ENCODE data around the gene GCM1. TPM values are rescaled to one million over a fixed set of nuclear protein-coding genes. Genes with fewer than 3 reads are reported as not detected.

Gene GCM1
- total and polyA plus RNA-seq, 8 donors: 0.05 TPM; not detected in 7

DNA sequence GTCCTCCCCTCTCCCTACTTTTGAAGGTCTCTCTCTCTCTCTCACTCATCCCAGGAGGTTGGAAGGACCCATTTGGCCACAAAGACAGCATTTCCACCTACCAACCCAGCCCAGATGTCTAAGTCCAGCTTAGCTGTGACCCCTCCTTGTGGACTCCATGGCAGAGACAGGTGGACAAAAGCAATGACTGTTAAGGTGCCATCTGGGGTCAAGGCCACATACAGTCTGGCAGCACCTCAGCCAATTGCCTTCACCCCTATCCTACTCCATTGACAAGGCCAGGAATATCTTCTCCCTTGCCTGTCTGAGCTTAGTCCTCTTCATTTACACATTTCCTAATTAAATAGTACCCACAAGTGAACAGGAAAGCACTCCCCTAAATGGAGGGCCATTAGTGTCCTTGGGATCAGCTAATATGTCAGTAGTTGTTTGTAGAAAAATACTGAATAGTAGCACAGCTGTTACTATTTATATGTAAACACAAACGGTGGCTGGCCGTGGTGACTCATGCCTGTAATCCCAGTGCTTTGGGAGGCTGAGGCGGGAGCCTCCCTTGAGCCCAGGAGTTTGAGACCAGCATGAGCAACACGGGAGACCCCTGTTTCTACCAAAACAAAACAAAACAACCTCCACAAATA is 28.8 kb downstream of the GCM1 start:
- Histone ChIP-seq H3K36me3 (no peaks in the 10 kb centered on the region), H3K27ac (no peak overlapping the region), H3K9me3 (no peaks in the 10 kb centered on the region), H3K4me1 (peaks cover 0 to 12% (median 4%) of the 10 kb centered on the region in 4 donors), H3K4me3 (no peak overlapping the region), H3K27me3 (no peaks in the 10 kb centered on the region)
- peak; percentile 51 to 57 for DNase-seq
- TF ChIP-seq POLR2AphosphoS5 (IDR thresholded peaks at IDR 0.05) (peak in 1 of 3 donors; percentile 5), EP300 (IDR thresholded peaks at IDR 0.05) (no peak)
- 22 to 36% (median 30%) methylated on average over 4 of the region's 4 CpGs for WGBS, 5 donors
- intact Hi-C loops (cut with DNase I; ENCODE audit: low total_unique reads): no loop called here

- Histone ChIP-seq H3K9me3 (no peaks in the 10 kb centered on the region), H3K4me3 (no peak overlapping the region), H3K27ac (no peak overlapping the region), H3K4me1 (peaks cover 0 to 12% (median 4%) of the 10 kb centered on the region in 4 donors), H3K27me3 (no peaks in the 10 kb centered on the region), H3K36me3 (no peaks in the 10 kb centered on the region)
- intact Hi-C loops (cut with DNase I; ENCODE audit: low total_unique reads): no loop called here
- DNase-seq: no peak
- WGBS, 5 donors: 62 to 75% (median 74%) methylated on average over 1 of the region's 1 CpG
- TF ChIP-seq POLR2A (IDR thresholded peaks at IDR 0.05): no peak
- TF ChIP-seq, protein P1, sequence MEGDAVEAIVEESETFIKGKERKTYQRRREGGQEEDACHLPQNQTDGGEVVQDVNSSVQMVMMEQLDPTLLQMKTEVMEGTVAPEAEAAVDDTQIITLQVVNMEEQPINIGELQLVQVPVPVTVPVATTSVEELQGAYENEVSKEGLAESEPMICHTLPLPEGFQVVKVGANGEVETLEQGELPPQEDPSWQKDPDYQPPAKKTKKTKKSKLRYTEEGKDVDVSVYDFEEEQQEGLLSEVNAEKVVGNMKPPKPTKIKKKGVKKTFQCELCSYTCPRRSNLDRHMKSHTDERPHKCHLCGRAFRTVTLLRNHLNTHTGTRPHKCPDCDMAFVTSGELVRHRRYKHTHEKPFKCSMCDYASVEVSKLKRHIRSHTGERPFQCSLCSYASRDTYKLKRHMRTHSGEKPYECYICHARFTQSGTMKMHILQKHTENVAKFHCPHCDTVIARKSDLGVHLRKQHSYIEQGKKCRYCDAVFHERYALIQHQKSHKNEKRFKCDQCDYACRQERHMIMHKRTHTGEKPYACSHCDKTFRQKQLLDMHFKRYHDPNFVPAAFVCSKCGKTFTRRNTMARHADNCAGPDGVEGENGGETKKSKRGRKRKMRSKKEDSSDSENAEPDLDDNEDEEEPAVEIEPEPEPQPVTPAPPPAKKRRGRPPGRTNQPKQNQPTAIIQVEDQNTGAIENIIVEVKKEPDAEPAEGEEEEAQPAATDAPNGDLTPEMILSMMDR (IDR thresholded peaks at IDR 0.05): no peak
- no peak for TF ChIP-seq POLR2AphosphoS5 (IDR thresholded peaks at IDR 0.05)
- TF ChIP-seq EP300 (IDR thresholded peaks at IDR 0.05): no peak
These were observed 29.3 kb downstream of the GCM1 start for GRCh38 chr6:53119349-53119748.

- peaks cover 12 to 37% (median 20%) of the 10 kb centered on the region in 4 donors for H3K4me1 ChIP-seq
- no peaks in the 10 kb centered on the region for H3K9me3 ChIP-seq
- H3K36me3 ChIP-seq: no peaks in the 10 kb centered on the region
- no peaks in the 10 kb centered on the region for H3K27me3 ChIP-seq
- intact Hi-C loops (cut with DNase I; ENCODE audit: low total_unique reads): no loop called here
- no peak overlapping the region for H3K4me3 ChIP-seq
- H3K27ac ChIP-seq: no peak overlapping the region
- 89 to 100% (median 91%) methylated on average over 2 of the region's 2 CpGs for WGBS, 5 donors
- no peak for DNase-seq
- TF ChIP-seq, protein P1 (IDR thresholded peaks at IDR 0.05): no peak
- TF ChIP-seq POLR2AphosphoS5 (IDR thresholded peaks at IDR 0.05) (no peak), EP300 (IDR thresholded peaks at IDR 0.05) (no peak), POLR2A (IDR thresholded peaks at IDR 0.05) (no peak)
These were observed 32.9 kb downstream of the GCM1 start for GRCh38 chr6:53115741-53116140.

- intact Hi-C loops (cut with DNase I; ENCODE audit: low total_unique reads): no loop called here
- H3K36me3 ChIP-seq: no peaks in the 10 kb centered on the region
- H3K4me3 ChIP-seq: no peak overlapping the region
- DNase-seq: no peak
- H3K9me3 ChIP-seq: no peaks in the 10 kb centered on the region
- 95 to 100% (median 100%) methylated on average over 1 of the region's 1 CpG for WGBS, 5 donors
- no peaks in the 10 kb centered on the region for H3K27me3 ChIP-seq
- H3K4me1 ChIP-seq: peaks cover 9 to 32% (median 20%) of the 10 kb centered on the region in 4 donors
- TF ChIP-seq POLR2AphosphoS5 (IDR thresholded peaks at IDR 0.05) (no peak), EP300 (IDR thresholded peaks at IDR 0.05) (no peak), POLR2A (IDR thresholded peaks at IDR 0.05) (no peak)
- TF ChIP-seq, protein P1 (IDR thresholded peaks at IDR 0.05): no peak
- no peak overlapping the region for H3K27ac ChIP-seq
These were observed 33.5 kb downstream of the GCM1 start for GRCh38 chr6:53115113-53115512.

GRCh38 chr6:53113742-53114141 is 34.9 kb downstream of the GCM1 start:
- H3K27me3 ChIP-seq: no peaks in the 10 kb centered on the region
- WGBS, 5 donors: 48 to 52% (median 49%) methylated on average over 4 of the region's 4 CpGs
- H3K9me3 ChIP-seq: no peaks in the 10 kb centered on the region
- H3K27ac ChIP-seq: peak overlapping the region in 4 of 5 donors; percentile 61 to 81 (median 73)
- intact Hi-C loops (cut with DNase I; ENCODE audit: low total_unique reads): no loop called here
- TF ChIP-seq, protein P1 (IDR thresholded peaks at IDR 0.05): no peak
- TF ChIP-seq POLR2AphosphoS5 (IDR thresholded peaks at IDR 0.05) (no peak), POLR2A (IDR thresholded peaks at IDR 0.05) (no peak)
- no peaks in the 10 kb centered on the region for H3K36me3 ChIP-seq
- DNase-seq: no peak
- peaks cover 0 to 29% (median 20%) of the 10 kb centered on the region in 4 donors for H3K4me1 ChIP-seq
- H3K4me3 ChIP-seq: no peak overlapping the region

Measured in stomach (tissue), 9 donors.